Measurements from ENCODE around the gene PRCC. TPM values are rescaled to one million over a fixed set of nuclear protein-coding genes. Genes with fewer than 3 reads are reported as not detected.

The PRCC gene
- total and polyA plus RNA-seq, 2 of the 8 experiments (the other 6 are each of a cell fraction or from before 2014, with no cell fraction given) = 95.2 to 115 TPM

GRCh38 chr1:156845055-156845952 lies 78.0 kb downstream of the PRCC start (continued):
- no peak for TF ChIP-seq TBP (IDR thresholded peaks at IDR 0.05; ENCODE audit: low read depth, low read length)
- peak; percentile 83 for TF ChIP-seq KDM4A (IDR thresholded peaks at IDR 0.05; ENCODE audit: low read depth, low read length, severe bottlenecking)
- TF ChIP-seq TAF7 (optimal IDR thresholded peaks at IDR 0.05; ENCODE audit: borderline replicate concordance, low read depth, low read length) = no peak
- no peak for TF ChIP-seq RAD21 (IDR thresholded peaks at IDR 0.05 in 1 of 2, conservative IDR thresholded peaks at IDR 0.05 in 1 of 2; ENCODE audit: low read depth in 2 of 2, low read length in 2 of 2)
- TF ChIP-seq YY1 (IDR thresholded peaks at IDR 0.05; ENCODE audit: low read depth, low read length) = no peak
